ENCODE results near the gene RAB9B.
"Not testable (repeated sequence)": the region's sequence is repeated elsewhere in the genome, so short reads cannot be mapped to it uniquely, and the experiment has no call there.

RAB9B gene, protein sequence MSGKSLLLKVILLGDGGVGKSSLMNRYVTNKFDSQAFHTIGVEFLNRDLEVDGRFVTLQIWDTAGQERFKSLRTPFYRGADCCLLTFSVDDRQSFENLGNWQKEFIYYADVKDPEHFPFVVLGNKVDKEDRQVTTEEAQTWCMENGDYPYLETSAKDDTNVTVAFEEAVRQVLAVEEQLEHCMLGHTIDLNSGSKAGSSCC

GRCh38 chrX:103831803-103832544 lies at the start of gene RAB9B:
Gene RAB9B (minus strand): TSS chrX:103832257. CDS start chrX:103825784, 6,473 bp downstream.
- DNase-seq (ENCODE audit: low read depth): peak; percentile 49

DNA sequence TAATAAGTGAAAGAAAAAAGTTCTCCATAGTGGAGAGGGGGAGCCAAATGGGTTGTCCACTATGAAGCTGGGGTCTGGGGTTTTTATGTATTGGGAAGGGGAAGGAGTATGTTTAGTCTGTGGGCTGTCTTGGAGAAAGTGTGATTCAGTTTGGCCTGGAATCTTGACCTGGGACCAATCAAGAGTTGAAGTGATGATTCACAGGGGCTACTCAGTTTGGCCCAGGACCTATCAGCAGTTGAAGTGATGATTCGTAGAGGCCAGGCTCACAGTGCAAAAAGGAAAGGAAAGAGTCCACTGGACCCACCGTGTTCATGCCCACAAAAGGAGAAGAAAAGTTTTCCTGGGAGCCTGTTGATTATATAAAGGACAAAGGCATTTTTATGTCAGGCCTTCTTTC lies 47.3 kb upstream of the RAB9B start:
- DNase-seq (ENCODE audit: low read depth): no peak

DNA sequence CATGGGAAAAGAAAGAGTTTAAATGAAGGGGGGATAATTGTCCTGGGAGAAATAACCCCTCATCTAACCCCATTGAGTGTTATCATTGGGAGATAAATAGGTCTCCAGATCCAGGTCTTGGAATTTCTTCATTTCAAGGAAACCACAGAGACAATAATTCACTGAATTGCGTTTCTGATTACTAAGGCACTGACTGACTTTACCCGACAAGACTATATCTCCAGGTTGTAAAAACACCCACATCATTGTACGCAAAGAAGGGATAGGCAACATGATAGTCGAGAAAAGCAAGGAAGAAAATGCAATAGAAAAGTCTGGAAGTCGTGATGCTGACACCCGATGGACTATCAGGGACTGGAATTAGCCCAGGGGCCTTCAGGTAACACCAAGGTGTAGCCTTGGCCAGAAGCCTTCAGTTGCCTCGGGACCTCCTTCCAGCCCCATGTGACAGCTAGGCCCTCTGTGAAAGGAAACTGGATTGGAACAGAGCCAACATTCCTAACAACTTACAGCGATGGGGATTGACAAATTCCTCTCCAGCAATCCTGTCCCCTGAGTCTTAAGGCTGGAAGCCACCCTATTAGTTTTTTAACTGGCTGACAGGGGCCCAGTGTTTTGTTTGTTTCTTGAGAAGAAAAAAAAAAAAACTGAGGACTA lies 46.5 kb upstream of the RAB9B start:
- DNase-seq (ENCODE audit: low read depth): no peak

- DNase-seq (ENCODE audit: low read depth): no peak
Observed at GRCh38 chrX:103877571-103877970, 45.5 kb upstream of the RAB9B start.

DNA sequence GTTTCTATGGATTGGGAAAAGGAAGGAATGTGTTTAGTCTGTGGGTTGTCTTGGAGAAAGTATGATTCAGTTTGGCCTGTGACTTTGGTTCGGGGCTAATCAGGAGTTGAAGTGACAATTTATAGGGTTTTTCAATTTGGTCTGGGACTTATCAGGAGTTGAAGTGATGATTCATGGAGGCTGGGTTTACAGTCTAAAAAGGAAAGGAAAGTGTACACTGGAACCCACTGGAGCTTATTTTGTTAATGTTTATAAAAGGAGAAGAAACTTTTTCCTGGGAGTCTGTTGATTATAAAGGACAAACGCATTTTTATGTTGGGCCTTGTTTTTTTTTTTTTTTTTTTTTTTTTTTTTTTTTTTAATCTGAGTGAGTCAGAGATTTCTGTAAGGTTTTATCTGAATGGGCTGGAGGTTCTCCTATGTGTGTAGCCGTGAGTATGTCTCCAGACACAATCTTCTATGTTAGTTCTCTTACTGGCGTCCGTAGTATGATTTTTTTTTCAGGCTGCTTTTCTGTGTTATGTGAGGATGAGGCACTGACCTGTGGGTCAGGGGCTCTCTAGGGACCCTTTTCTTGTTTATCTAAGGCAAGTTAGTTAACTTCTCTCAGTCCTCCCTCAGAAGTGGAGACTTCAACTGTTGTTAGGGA lies 33.0 kb upstream of the RAB9B start:
- no peak for DNase-seq (ENCODE audit: low read depth)

DNA sequence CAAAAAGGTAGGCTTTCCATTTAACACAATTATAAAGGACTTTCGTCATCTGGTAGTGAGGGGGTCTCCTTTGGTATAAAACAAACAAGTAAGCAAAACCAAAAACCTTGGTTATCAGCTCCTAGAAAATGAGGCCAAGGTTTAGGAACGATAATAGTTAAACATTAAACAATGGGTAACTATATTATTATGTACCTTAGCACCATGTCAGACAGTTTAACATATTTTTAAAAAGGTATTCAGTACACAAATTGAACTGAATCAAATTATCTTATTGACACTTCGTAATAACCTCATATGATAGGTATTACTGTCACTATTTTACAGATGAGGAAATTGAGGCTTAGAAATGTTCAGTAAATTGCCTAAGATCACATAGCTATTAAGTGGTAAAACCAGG lies 32.1 kb upstream of the RAB9B start:
- DNase-seq (ENCODE audit: low read depth): no peak

DNA sequence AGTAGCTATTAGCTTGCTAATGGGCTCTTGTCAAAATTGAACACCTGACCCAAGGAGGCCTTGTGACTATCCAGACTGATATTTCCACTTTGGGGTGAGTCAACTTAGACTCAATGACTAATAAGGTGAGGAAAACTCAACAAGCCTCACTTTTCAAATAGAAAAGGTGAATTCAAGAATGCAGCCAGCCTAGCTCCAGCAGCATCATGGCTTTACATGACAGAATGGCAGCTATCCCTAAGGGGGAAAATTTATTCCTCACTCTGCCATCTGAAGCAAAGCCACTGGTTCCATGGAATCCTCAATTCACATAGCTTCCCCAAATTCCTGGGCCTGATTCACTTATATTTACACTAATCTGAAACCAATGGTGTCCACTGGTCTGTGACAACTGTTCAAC lies 29.1 kb upstream of the RAB9B start:
- DNase-seq (ENCODE audit: low read depth): no peak

DNA sequence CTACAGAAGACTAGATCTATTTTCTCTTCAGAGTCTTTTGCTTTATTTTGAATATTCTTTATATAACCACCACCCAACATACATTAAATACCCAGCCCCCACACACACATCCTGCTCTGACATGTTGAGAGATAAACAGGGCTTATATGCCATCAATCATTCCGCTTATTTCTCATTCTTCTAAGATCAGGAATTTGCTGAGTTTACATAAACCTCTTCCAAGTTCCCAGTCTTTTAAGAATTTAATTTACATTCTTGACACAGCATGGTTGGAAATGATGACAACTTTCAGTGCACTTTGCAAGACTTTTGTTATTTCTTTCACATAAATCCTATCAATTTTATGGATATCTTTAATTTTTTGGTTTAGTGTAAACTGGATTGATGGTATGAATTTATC lies 17.5 kb upstream of the RAB9B start:
- DNase-seq (ENCODE audit: low read depth): no peak

GRCh38 chrX:103847174-103847870 lies 15.3 kb upstream of the RAB9B start:
- no peak for DNase-seq (ENCODE audit: low read depth)

- DNase-seq (ENCODE audit: low read depth): no peak
Observed at GRCh38 chrX:103846386-103846785, 14.3 kb upstream of the RAB9B start.

GRCh38 chrX:103845165-103845653 lies 13.2 kb upstream of the RAB9B start:
- DNase-seq (ENCODE audit: low read depth): peak; percentile 6

DNA sequence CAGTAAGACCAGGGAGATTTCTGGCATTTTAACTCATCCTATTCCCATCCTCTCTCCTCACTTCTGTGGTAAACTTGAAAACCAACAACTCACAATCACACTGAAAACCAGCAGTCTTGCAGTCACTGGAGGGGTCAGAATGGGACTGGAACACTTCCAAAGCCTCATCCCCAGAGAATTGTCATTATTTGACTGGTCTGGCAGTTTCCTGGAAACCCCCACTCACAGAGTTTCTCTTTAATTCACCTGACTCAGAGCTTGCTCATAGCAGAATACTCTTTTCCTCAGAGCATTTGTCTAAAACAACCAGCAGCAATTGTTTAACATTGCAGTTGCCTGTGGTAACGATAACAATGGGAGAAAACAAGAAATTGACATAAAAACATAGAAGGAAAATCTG lies 7.3 kb upstream of the RAB9B start:
- DNase-seq (ENCODE audit: low read depth): no peak

DNA sequence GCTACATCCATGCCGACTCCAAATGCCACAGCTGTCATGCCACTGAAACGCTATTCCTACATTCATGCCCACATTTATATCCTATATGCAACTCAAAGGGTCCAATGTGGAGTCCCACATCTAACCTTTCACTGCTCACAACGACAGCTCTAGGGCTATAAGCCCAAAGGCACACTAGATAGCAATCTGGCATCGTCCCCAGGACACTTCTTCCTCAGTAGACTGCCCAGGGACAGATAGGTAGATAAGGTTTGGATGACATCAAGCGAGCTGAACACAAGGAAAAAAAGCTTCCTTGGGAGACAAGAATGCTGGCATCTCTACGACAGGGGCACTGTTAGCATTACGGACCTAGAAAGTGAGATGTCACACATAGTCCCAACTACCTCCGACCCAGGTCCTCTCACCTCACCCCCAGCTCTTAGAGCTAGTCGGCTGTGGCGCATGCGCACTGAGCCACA lies 685 bp downstream of the RAB9B start:
- no peak for DNase-seq (ENCODE audit: low read depth)

DNA sequence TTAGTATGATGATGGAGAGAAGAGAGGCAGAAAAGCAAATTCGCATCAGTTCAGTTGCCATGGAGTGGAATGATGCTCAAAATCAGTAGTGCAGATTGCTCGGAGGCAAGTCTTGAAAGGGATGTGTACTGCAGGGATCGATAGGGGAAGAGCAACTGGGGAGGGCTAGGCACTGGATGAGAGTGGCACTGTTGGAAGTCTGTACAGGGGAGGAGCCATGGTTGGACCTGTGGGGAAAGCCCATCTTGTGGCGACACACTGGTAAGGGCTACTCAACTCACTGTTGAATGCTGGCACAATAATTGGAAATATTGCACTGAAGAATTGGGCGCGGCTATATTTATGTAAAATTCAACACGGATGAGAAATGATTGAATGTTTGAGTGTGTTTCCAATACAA lies 1.2 kb downstream of the RAB9B start:
- DNase-seq (ENCODE audit: low read depth): no peak

DNA sequence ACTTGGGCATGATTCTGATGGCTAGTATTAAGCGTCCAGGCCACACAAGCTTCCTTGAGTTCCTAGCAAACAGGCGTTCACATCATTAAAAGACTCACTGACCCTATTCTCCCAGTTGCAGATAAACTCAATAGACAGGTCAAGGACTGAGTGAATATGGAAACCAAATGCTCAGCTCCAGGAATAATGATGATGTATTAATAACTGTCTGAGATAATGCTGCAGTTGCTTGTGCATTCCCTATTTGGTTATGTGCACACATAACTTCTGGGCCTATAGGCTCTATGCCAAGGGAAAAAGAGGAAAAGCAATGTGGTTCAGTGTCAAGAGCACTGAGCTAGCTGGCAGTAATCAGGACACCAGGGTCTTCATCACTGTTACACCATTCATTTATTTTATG lies 3.5 kb downstream of the RAB9B start:
- no peak for DNase-seq (ENCODE audit: low read depth)

- no peak for DNase-seq (ENCODE audit: low read depth)
Observed at GRCh38 chrX:103825881-103826280, 6.2 kb downstream of the RAB9B start.

- no peak for DNase-seq (ENCODE audit: low read depth)
Observed at GRCh38 chrX:103823591-103823990, 8.5 kb downstream of the RAB9B start.

GRCh38 chrX:103820802-103821201 lies 11.3 kb downstream of the RAB9B start:
- DNase-seq (ENCODE audit: low read depth): not testable (repeated sequence)

DNA sequence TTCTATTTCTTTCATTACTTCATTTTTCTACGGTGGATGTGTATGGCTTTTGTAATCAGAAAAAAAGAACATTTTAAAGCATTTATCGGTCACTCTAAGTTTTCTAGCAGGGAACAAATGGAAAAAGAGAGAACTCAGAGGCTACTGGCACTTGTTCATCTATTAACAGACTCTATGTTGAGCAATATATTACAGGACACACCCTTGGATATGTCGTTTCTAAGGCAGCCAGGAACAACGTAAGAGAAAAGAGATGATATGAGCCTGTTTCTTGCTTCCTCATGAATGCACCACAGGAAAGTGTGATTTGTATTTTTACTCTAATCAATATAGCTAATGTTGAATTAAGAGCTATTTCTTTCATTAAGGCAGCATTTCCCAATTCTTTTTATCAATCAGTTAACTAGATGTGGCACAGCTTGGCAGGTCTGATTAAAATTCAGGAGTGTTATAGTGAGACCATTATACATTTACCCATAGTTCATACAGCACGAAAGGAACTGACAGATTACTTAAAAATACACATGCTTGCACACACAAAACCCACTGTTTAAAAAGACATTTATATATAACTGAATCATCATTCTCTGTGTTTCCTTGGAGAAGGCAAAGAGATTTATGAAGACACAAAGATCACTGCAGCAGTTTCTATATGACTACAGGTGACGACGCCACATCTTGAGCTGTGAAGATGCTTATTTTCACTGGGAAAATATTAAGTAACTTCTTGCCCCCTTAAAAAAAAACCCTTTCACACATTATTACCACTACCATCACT lies 13.0 kb downstream of the RAB9B start:
- no peak for DNase-seq (ENCODE audit: low read depth)

- no peak for DNase-seq (ENCODE audit: low read depth)
Observed at GRCh38 chrX:103817502-103817901, 14.6 kb downstream of the RAB9B start.

DNA sequence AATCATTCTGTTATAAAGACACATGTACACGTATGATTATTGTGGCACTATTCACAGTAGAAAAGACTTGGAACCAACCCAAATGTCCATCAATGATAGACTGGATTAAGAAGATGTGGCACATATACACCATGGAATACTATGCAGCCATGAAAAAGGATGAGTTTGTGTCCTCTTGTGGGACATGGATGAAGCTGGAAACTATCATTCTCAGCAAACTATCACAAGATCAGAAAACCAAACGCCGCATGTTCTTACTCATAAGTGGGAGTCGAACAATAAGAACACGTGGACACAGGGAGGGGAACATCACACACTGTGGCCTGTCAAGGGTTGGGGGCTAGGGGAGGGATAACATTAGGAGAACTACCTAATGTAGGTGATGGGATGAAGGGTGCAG lies 15.0 kb downstream of the RAB9B start:
- not testable (repeated sequence) for DNase-seq (ENCODE audit: low read depth)
